ENCODE data around the gene ADAM11. TPM values are rescaled to one million over a fixed set of nuclear protein-coding genes. Genes with fewer than 3 reads are reported as not detected.
"Not testable (repeated sequence)": the region's sequence is repeated elsewhere in the genome, so short reads cannot be mapped to it uniquely, and the experiment has no call there.

Gene ADAM11
- polyA plus RNA-seq, 3 donors = 0.17 to 1.5 (median 0.73) TPM

- H3K27ac ChIP-seq (ENCODE audit: low read depth, low read length) = no peak overlapping the region
- 77 to 84% (median 84%) methylated on average over 17 of the region's 17 CpGs for WGBS, 3 donors
Measured at GRCh38 chr17:44752953-44753861, 5.6 kb upstream of the ADAM11 start.

- H3K27ac ChIP-seq (ENCODE audit: low read depth, low read length) = no peak overlapping the region
- 64 to 74% (median 73%) methylated on average over 7 of the region's 7 CpGs for WGBS, 3 donors
Measured at GRCh38 chr17:44754276-44754675, 4.5 kb upstream of the ADAM11 start.

- H3K27ac ChIP-seq (ENCODE audit: low read depth, low read length) = not testable (repeated sequence)
- 90 to 92% (median 91%) methylated on average over 5 of the region's 5 CpGs for WGBS, 3 donors
Measured at GRCh38 chr17:44755180-44755579, 3.6 kb upstream of the ADAM11 start.

GRCh38 chr17:44757045-44757917, 1.5 kb upstream of the ADAM11 start:
- WGBS, 3 donors = 79 to 91% (median 80%) methylated on average over 10 of the region's 10 CpGs
- H3K27ac ChIP-seq (ENCODE audit: low read depth, low read length) = no peak overlapping the region

- WGBS, 3 donors = 36 to 50% (median 47%) methylated on average over 5 of the region's 5 CpGs
- no peak overlapping the region for H3K27ac ChIP-seq (ENCODE audit: low read depth, low read length)
Measured at GRCh38 chr17:44757918-44758413, 822 bp upstream of the ADAM11 start.

- 8 to 11% (median 11%) methylated on average over 34 to 60 of the region's 60 CpGs for WGBS, 3 donors
- H3K27ac ChIP-seq (ENCODE audit: low read depth, low read length) = no peak overlapping the region
Measured at GRCh38 chr17:44759086-44759915, 513 bp downstream of the ADAM11 start.

- no peak overlapping the region for H3K27ac ChIP-seq (ENCODE audit: low read depth, low read length)
- 63 to 66% (median 64%) methylated on average over 3 of the region's 3 CpGs for WGBS, 3 donors
Measured at GRCh38 chr17:44759916-44760243, 1.1 kb downstream of the ADAM11 start.

GRCh38 chr17:44760474-44761308, 1.9 kb downstream of the ADAM11 start:
- 79 to 80% (median 79%) methylated on average over 13 of the region's 13 CpGs for WGBS, 3 donors
- no peak overlapping the region for H3K27ac ChIP-seq (ENCODE audit: low read depth, low read length)

GRCh38 chr17:44761932-44762810, 3.4 kb downstream of the ADAM11 start:
- 72 to 80% (median 76%) methylated on average over 17 of the region's 17 CpGs for WGBS, 3 donors

GRCh38 chr17:44763170-44763569, 4.4 kb downstream of the ADAM11 start:
- no peak overlapping the region for H3K27ac ChIP-seq (ENCODE audit: low read depth, low read length)
- 73 to 87% (median 78%) methylated on average over 5 of the region's 5 CpGs for WGBS, 3 donors

More at GRCh38 chr17:44761932-44762810, 3.4 kb downstream of the ADAM11 start:
- H3K27ac ChIP-seq (ENCODE audit: low read depth, low read length) = no peak overlapping the region

- 58 to 77% (median 75%) methylated on average over 11 of the region's 11 CpGs for WGBS, 3 donors
- H3K27ac ChIP-seq (ENCODE audit: low read depth, low read length) = no peak overlapping the region
Measured at GRCh38 chr17:44765965-44766364, 7.2 kb downstream of the ADAM11 start.

GRCh38 chr17:44766409-44767038, 7.7 kb downstream of the ADAM11 start:
- no peak overlapping the region for H3K27ac ChIP-seq (ENCODE audit: low read depth, low read length)
- WGBS, 3 donors = 52 to 69% (median 61%) methylated on average over 8 of the region's 8 CpGs

- 45 to 55% (median 52%) methylated on average over 3 to 4 of the region's 4 CpGs for WGBS, 3 donors
- H3K27ac ChIP-seq (ENCODE audit: low read depth, low read length) = no peak overlapping the region
Measured at GRCh38 chr17:44767493-44767892, 8.7 kb downstream of the ADAM11 start.

GRCh38 chr17:44768505-44769142, 9.8 kb downstream of the ADAM11 start:
- 56 to 75% (median 65%) methylated on average over 11 of the region's 11 CpGs for WGBS, 3 donors
- no peak overlapping the region for H3K27ac ChIP-seq (ENCODE audit: low read depth, low read length)

GRCh38 chr17:44769230-44769629, 10.4 kb downstream of the ADAM11 start:
- WGBS, 3 donors = 54 to 69% (median 58%) methylated on average over 6 of the region's 6 CpGs
- H3K27ac ChIP-seq (ENCODE audit: low read depth, low read length) = no peak overlapping the region

- no peak overlapping the region for H3K27ac ChIP-seq (ENCODE audit: low read depth, low read length)
- 51 to 78% (median 72%) methylated on average over 14 to 15 of the region's 15 CpGs for WGBS, 3 donors
Measured at GRCh38 chr17:44769647-44770084, 10.9 kb downstream of the ADAM11 start.
